Stromal cell of bone marrow (primary cell): ENCODE results near the gene PPME1.
A peak's percentile ranks its signal among the peaks of the same experiment; 100 is the strongest.
"Not testable (repeated sequence)": the region's sequence is repeated elsewhere in the genome, so short reads cannot be mapped to it uniquely, and the experiment has no call there.

Experiments used
- DNase-seq: peaks from one replicate; pipeline ENCODE4 v3.0.0-alpha.2; 2012; ENCODE audit warnings: low read depth

The PPME1 gene

GRCh38 chr11:74170694-74171629, at the start of gene PPME1, which contains the start of gene C2CD3:
Gene PPME1, plus strand, starts transcription at chr11:74171289. Its CDS starts 133 bp downstream, at chr11:74171422.
Gene C2CD3, minus strand, starts transcription at chr11:74171002. Its CDS starts 210 bp downstream, at chr11:74170792.
- peak; percentile 100 for DNase-seq

GRCh38 chr11:74121804-74122203, 49.3 kb upstream of the PPME1 start:
- DNase-seq, result no peak

GRCh38 chr11:74123008-74123448, 48.1 kb upstream of the PPME1 start:
- peak; percentile 5 for DNase-seq

- not testable (repeated sequence) for DNase-seq
These were observed 42.0 kb upstream of the PPME1 start for GRCh38 chr11:74129121-74129520.

GRCh38 chr11:74132833-74133232, 38.3 kb upstream of the PPME1 start:
- DNase-seq, result no peak

- no peak for DNase-seq
These were observed 37.7 kb upstream of the PPME1 start for GRCh38 chr11:74133436-74133835.

GRCh38 chr11:74134661-74135060, 36.4 kb upstream of the PPME1 start:
- DNase-seq, result no peak

GRCh38 chr11:74135127-74135840, 35.8 kb upstream of the PPME1 start:
- no peak for DNase-seq

- no peak for DNase-seq
These were observed 33.1 kb upstream of the PPME1 start for GRCh38 chr11:74138021-74138420.

- DNase-seq, result peak; percentile 69
These were observed 32.5 kb upstream of the PPME1 start for GRCh38 chr11:74138572-74138971.

- DNase-seq, result no peak
These were observed 31.8 kb upstream of the PPME1 start for GRCh38 chr11:74139151-74139918.

GRCh38 chr11:74139919-74140431, 31.1 kb upstream of the PPME1 start:
- DNase-seq, result not testable (repeated sequence)

GRCh38 chr11:74141241-74141695, 29.8 kb upstream of the PPME1 start:
- DNase-seq, result no peak

GRCh38 chr11:74141908-74142307, 29.2 kb upstream of the PPME1 start:
- no peak for DNase-seq

- DNase-seq, result peak; percentile 6
These were observed 28.5 kb upstream of the PPME1 start for GRCh38 chr11:74142624-74143023.

GRCh38 chr11:74144592-74144991, 26.5 kb upstream of the PPME1 start:
- no peak for DNase-seq

GRCh38 chr11:74147199-74147929, 23.7 kb upstream of the PPME1 start:
- DNase-seq, result no peak

- DNase-seq, result no peak
These were observed 17.9 kb upstream of the PPME1 start for GRCh38 chr11:74153224-74153623.

GRCh38 chr11:74154620-74155281, 16.3 kb upstream of the PPME1 start:
- no peak for DNase-seq

- DNase-seq, result no peak
These were observed 13.9 kb upstream of the PPME1 start for GRCh38 chr11:74157169-74157568.
